ENCODE results near the gene SLC27A2.
A peak's percentile ranks its signal among the peaks of the same experiment; 100 is the strongest.

SLC27A2 gene

GRCh38 chr15:50176869-50177268 lies 5.1 kb upstream of the SLC27A2 start:
- H3K36me3 ChIP-seq = no peaks in the 10 kb centered on the region
- H3K9me3 ChIP-seq (ENCODE audit: severe bottlenecking) = no peaks in the 10 kb centered on the region
- no peaks in the 10 kb centered on the region for H3K27me3 ChIP-seq (ENCODE audit: insufficient read depth, low read depth, severe bottlenecking)
- DNase-seq = no peak
- no peak overlapping the region for H3K27ac ChIP-seq
- no peak overlapping the region for H3K4me3 ChIP-seq (ENCODE audit: low read depth, low read length)
- TF ChIP-seq CTCF (IDR thresholded peaks at IDR 0.05; ENCODE audit: low read depth, low read length) = no peak

- TF ChIP-seq CTCF (IDR thresholded peaks at IDR 0.05; ENCODE audit: low read depth, low read length) = no peak
- H3K27me3 ChIP-seq (ENCODE audit: insufficient read depth, low read depth, severe bottlenecking) = no peaks in the 10 kb centered on the region
- H3K9me3 ChIP-seq (ENCODE audit: severe bottlenecking) = no peaks in the 10 kb centered on the region
- no peak overlapping the region for H3K4me3 ChIP-seq (ENCODE audit: low read depth, low read length)
- H3K27ac ChIP-seq = no peak overlapping the region
- no peaks in the 10 kb centered on the region; the same call in 1 of the 2 replicates for H3K36me3 ChIP-seq
- DNase-seq = no peak
These were observed 1.9 kb upstream of the SLC27A2 start for GRCh38 chr15:50180091-50180490.

DNA sequence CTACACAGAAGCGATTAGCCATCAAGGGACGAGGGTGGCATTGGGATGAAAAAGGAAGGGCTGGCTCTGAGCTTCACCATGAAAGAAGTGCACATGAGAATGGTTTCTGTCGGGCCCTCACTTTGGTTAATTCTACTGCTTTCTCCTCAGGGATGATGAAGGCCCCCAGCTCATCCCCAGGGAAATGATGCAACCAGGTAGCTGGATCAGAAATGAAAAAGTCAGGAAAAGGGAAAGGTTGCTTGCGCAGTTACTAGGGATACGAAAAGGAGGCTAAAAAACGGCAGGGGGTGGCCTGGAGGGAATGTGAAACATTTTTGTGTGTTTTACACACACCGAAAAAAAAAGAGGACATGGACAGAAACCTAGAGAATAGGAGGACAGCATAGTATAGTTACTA lies 1.4 kb upstream of the SLC27A2 start:
- DNase-seq = no peak
- Histone ChIP-seq H3K36me3 (no peaks in the 10 kb centered on the region; the same call in 1 of the 2 replicates), H3K4me3 (ENCODE audit: low read depth, low read length) (no peak overlapping the region), H3K27ac (no peak overlapping the region), H3K9me3 (ENCODE audit: severe bottlenecking) (no peaks in the 10 kb centered on the region), H3K27me3 (ENCODE audit: insufficient read depth, low read depth, severe bottlenecking) (no peaks in the 10 kb centered on the region)
- no peak for TF ChIP-seq CTCF (IDR thresholded peaks at IDR 0.05; ENCODE audit: low read depth, low read length)

DNA sequence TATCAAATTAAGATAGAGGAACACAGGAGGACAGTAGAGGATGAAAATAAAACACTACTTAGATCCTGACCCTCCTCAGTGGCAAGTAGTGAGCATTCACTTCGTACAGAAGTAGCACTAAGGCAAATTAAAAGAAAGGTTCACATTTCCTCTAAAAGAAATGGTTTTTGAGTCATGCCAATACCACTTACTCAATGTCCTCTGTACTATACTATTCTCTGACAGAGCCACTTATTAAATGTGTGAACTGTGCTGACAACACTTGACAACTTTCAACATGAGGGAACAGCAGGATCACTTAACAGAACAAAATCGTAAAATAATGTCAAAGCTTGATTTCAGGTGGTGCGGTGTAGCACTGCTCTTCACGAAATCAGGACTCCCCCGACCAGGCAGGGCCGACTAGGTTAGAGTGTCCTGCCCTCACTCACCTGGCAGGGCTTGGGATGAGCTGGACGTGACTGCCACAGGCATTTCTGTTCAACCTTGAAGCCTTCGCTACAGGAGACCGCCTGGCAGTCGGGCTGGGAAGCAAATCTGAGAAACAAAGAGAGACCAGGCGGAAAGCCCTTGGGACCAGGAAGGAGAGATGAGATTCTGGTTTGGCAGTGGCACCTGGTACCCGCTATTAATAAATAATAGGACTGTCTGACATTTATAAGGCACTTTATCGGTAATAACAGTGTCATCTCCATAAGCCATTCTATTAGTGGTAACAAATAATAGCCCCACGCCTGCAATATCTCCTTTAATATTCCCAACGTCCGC lies 611 bp upstream of the SLC27A2 start:
- no peak for DNase-seq
- H3K9me3 ChIP-seq (ENCODE audit: severe bottlenecking) = no peaks in the 10 kb centered on the region
- H3K4me3 ChIP-seq (ENCODE audit: low read depth, low read length) = peak overlapping the region; percentile 74
- no peak for TF ChIP-seq CTCF (IDR thresholded peaks at IDR 0.05; ENCODE audit: low read depth, low read length)
- H3K36me3 ChIP-seq = no peaks in the 10 kb centered on the region; the same call in 1 of the 2 replicates
- no peaks in the 10 kb centered on the region for H3K27me3 ChIP-seq (ENCODE audit: insufficient read depth, low read depth, severe bottlenecking)
- H3K27ac ChIP-seq = peak overlapping the region; percentile 19

- Histone ChIP-seq H3K4me3 (ENCODE audit: low read depth, low read length) (peak overlapping the region; percentile 74), H3K36me3 (no peaks in the 10 kb centered on the region; the same call in 1 of the 2 replicates), H3K9me3 (ENCODE audit: severe bottlenecking) (no peaks in the 10 kb centered on the region), H3K27ac (peak overlapping the region; percentile 25), H3K27me3 (ENCODE audit: insufficient read depth, low read depth, severe bottlenecking) (no peaks in the 10 kb centered on the region)
- TF ChIP-seq CTCF (IDR thresholded peaks at IDR 0.05; ENCODE audit: low read depth, low read length) = no peak
- DNase-seq = peak; percentile 14
These were observed 420 bp downstream of the SLC27A2 start for GRCh38 chr15:50182219-50183013.

Measured in WERI-Rb-1 (cell line).